HCT116 (cell line): ENCODE data around the gene TTLL10.

Experiments
- EGR1 ChIP-seq: IDR thresholded peaks from 2 replicates; pipeline ENCODE4 v1.6.1; 2012; ENCODE audit warnings: low read depth
- ELF1 ChIP-seq: IDR thresholded peaks from 2 replicates; pipeline ENCODE4 v1.6.1; 2012; ENCODE audit warnings: low read depth, borderline replicate concordance
- EZH2 ChIP-seq: fragments of 200-600 bp; sonication (generic); IDR thresholded peaks from 2 replicates; pipeline ENCODE4 v1.6.1; 2017; ENCODE audit warnings: antibody characterized with exemption, mixed run types
- POLR2A ChIP-seq: IDR thresholded peaks from 2 replicates; pipeline ENCODE4 v1.7.0; 2011; ENCODE audit warnings: borderline replicate concordance; ENCODE audit not compliant: insufficient read depth, insufficient read length; ENCODE audit errors: extremely low read depth
- POLR2AphosphoS5 ChIP-seq: IDR thresholded peaks from 2 replicates; pipeline ENCODE4 v1.6.1; 2011; ENCODE audit warnings: mild to moderate bottlenecking, low read depth, low read length, moderate library complexity
- RAD21 ChIP-seq: IDR thresholded peaks from 2 replicates; pipeline ENCODE4 v1.6.1; 2012; ENCODE audit warnings: low read depth, mild to moderate bottlenecking
- SIN3A ChIP-seq: IDR thresholded peaks from 2 replicates; pipeline ENCODE4 v1.6.1; 2012; ENCODE audit warnings: low read depth
- SRF ChIP-seq: IDR thresholded peaks from 2 replicates; pipeline ENCODE4 v1.6.1; 2012; ENCODE audit warnings: low read depth
- TCF7L2 ChIP-seq: IDR thresholded peaks from 2 replicates; pipeline ENCODE4 v1.7.0; 2011; ENCODE audit warnings: borderline replicate concordance, inconsistent platforms; ENCODE audit not compliant: insufficient read depth, insufficient read length; ENCODE audit errors: extremely low read depth
- ZNF274 ChIP-seq: fragments of 200-500 bp; sonication (Bioruptor generic); IDR thresholded peaks from 2 replicates; pipeline ENCODE4 v1.6.1; 2014; ENCODE audit warnings: mild to moderate bottlenecking, low read depth, low read length, inconsistent platforms
- TF ChIP-seq, protein P1 (sequence below), 3 experiments: fragments of 200-600 bp in 1 of 3; sonication (generic) in 1 of 3; IDR thresholded peaks in 2 of 3; conservative IDR thresholded peaks in 1 of 3; 2 replicates each; pipeline ENCODE4 v1.5.1; 2012 to 2017; ENCODE audit warnings: low read depth in 2 of 3, low read length in 2 of 3, antibody characterized with exemption in 1 of 3, borderline replicate concordance in 1 of 3, control low read depth in 1 of 3, mild to moderate bottlenecking in 1 of 3, mixed read lengths in 1 of 3, mixed run types in 1 of 3, moderate library complexity in 1 of 3; ENCODE audit not compliant: insufficient read depth in 1 of 3
- TF ChIP-seq, protein P2 (sequence below): IDR thresholded peaks from 2 replicates; pipeline ENCODE4 v1.6.1; 2012; ENCODE audit warnings: low read depth
- TF ChIP-seq, protein P3 (sequence below): IDR thresholded peaks from 2 replicates; pipeline ENCODE4 v1.6.1; 2011; ENCODE audit warnings: mild to moderate bottlenecking, low read length, moderate library complexity; ENCODE audit not compliant: insufficient replicate concordance; ENCODE audit errors: extremely low read depth

DNA sequence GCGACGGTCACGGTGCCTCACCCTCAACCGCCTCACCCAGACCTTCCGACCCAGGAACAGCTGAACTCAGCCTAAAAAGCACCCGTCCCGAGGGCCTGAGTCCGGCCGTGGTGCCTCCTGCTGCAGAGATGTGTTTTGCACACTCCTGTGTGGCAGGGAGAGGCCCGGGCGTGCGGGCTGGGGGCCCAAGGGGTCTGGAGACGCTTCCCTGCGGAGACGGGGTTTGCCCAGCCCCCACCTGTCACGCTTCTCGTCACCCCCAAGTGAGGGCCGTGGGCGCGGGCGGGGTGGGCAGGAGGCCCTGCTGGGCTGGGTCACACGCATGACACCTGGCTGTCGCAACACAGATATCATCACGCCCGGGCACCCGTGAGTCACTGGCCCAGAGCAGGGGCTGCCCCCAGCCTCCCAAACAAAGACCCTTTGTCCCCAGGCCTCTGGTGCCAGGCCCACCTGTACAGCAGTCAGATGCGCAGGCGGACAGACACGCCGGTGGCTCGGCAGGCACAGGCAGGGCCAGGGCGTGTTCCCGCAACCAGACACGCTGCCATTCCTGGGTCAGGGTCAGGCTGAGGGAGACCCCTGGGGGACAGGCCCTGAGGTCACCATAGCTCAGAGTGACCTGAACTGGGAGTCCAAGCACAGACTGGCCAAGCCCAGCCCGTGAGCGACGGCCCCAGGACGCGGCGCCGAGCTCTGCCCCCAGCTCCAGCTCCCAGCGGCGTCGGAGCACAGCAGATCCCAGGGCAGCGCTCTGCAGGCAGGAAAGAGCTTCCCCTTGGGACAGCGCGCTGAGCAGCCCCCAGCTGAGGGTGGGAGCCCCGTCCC is 64.4 kb downstream of the TTLL10 start:
- TF ChIP-seq POLR2A (no peak), POLR2AphosphoS5 (no peak), EZH2 (no peak), SRF (no peak), SIN3A (no peak), RAD21 (no peak), TCF7L2 (no peak), ELF1 (no peak), ZNF274 (no peak), EGR1 (no peak)
- TF ChIP-seq, protein P1, sequence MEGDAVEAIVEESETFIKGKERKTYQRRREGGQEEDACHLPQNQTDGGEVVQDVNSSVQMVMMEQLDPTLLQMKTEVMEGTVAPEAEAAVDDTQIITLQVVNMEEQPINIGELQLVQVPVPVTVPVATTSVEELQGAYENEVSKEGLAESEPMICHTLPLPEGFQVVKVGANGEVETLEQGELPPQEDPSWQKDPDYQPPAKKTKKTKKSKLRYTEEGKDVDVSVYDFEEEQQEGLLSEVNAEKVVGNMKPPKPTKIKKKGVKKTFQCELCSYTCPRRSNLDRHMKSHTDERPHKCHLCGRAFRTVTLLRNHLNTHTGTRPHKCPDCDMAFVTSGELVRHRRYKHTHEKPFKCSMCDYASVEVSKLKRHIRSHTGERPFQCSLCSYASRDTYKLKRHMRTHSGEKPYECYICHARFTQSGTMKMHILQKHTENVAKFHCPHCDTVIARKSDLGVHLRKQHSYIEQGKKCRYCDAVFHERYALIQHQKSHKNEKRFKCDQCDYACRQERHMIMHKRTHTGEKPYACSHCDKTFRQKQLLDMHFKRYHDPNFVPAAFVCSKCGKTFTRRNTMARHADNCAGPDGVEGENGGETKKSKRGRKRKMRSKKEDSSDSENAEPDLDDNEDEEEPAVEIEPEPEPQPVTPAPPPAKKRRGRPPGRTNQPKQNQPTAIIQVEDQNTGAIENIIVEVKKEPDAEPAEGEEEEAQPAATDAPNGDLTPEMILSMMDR (IDR thresholded peaks at IDR 0.05 in 2 of 3, conservative IDR thresholded peaks at IDR 0.05 in 1 of 3; ENCODE audit: borderline replicate concordance in 1 of 3, insufficient read depth in 1 of 3, low read depth in 2 of 3, low read length in 2 of 3): no peak
- TF ChIP-seq, protein P2, sequence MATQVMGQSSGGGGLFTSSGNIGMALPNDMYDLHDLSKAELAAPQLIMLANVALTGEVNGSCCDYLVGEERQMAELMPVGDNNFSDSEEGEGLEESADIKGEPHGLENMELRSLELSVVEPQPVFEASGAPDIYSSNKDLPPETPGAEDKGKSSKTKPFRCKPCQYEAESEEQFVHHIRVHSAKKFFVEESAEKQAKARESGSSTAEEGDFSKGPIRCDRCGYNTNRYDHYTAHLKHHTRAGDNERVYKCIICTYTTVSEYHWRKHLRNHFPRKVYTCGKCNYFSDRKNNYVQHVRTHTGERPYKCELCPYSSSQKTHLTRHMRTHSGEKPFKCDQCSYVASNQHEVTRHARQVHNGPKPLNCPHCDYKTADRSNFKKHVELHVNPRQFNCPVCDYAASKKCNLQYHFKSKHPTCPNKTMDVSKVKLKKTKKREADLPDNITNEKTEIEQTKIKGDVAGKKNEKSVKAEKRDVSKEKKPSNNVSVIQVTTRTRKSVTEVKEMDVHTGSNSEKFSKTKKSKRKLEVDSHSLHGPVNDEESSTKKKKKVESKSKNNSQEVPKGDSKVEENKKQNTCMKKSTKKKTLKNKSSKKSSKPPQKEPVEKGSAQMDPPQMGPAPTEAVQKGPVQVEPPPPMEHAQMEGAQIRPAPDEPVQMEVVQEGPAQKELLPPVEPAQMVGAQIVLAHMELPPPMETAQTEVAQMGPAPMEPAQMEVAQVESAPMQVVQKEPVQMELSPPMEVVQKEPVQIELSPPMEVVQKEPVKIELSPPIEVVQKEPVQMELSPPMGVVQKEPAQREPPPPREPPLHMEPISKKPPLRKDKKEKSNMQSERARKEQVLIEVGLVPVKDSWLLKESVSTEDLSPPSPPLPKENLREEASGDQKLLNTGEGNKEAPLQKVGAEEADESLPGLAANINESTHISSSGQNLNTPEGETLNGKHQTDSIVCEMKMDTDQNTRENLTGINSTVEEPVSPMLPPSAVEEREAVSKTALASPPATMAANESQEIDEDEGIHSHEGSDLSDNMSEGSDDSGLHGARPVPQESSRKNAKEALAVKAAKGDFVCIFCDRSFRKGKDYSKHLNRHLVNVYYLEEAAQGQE: no peak
- TF ChIP-seq, protein P3, sequence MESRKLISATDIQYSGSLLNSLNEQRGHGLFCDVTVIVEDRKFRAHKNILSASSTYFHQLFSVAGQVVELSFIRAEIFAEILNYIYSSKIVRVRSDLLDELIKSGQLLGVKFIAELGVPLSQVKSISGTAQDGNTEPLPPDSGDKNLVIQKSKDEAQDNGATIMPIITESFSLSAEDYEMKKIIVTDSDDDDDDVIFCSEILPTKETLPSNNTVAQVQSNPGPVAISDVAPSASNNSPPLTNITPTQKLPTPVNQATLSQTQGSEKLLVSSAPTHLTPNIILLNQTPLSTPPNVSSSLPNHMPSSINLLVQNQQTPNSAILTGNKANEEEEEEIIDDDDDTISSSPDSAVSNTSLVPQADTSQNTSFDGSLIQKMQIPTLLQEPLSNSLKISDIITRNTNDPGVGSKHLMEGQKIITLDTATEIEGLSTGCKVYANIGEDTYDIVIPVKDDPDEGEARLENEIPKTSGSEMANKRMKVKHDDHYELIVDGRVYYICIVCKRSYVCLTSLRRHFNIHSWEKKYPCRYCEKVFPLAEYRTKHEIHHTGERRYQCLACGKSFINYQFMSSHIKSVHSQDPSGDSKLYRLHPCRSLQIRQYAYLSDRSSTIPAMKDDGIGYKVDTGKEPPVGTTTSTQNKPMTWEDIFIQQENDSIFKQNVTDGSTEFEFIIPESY: no peak
